NCI-H748 treated with DMSO at 0.1 percent for 48 hours (cell line): ENCODE measurements around the gene VCPKMT.
A peak's percentile ranks its signal among the peaks of the same experiment; 100 is the strongest.

Source experiments
- DNase-seq: peaks from one replicate; lab custom pipeline; 2025; lab: John Stamatoyannopoulos, UW

VCPKMT gene

GRCh38 chr14:50116181-50116956 is at the start of gene VCPKMT:
VCPKMT (minus strand) TSS chr14:50116572; CDS start chr14:50116552, 20 bp downstream.
- peak; percentile 91 for DNase-seq

- no peak for DNase-seq
These were observed 39.7 kb upstream of the VCPKMT start for GRCh38 chr14:50156111-50156510.

GRCh38 chr14:50148799-50149198 is 32.4 kb upstream of the VCPKMT start:
- DNase-seq = no peak

GRCh38 chr14:50139192-50139591 is 22.8 kb upstream of the VCPKMT start:
- DNase-seq = no peak

- DNase-seq = no peak
These were observed 11.4 kb upstream of the VCPKMT start for GRCh38 chr14:50127802-50128201.

GRCh38 chr14:50123062-50123461 is 6.7 kb upstream of the VCPKMT start:
- DNase-seq = no peak

- no peak for DNase-seq
These were observed 5.9 kb upstream of the VCPKMT start for GRCh38 chr14:50122291-50122690.

- DNase-seq = no peak
These were observed 5.1 kb upstream of the VCPKMT start for GRCh38 chr14:50121486-50121885.

GRCh38 chr14:50117456-50117855 is 1.1 kb upstream of the VCPKMT start:
- DNase-seq = no peak

- no peak for DNase-seq
These were observed 594 bp upstream of the VCPKMT start for GRCh38 chr14:50116966-50117365.

- DNase-seq = no peak
These were observed 2.9 kb downstream of the VCPKMT start for GRCh38 chr14:50113381-50114035.

GRCh38 chr14:50110323-50111037 is 5.9 kb downstream of the VCPKMT start:
- DNase-seq = no peak

- DNase-seq = no peak
These were observed 7.0 kb downstream of the VCPKMT start for GRCh38 chr14:50109342-50109741.

- no peak for DNase-seq
These were observed 8.5 kb downstream of the VCPKMT start for GRCh38 chr14:50107850-50108249.

- no peak for DNase-seq
These were observed 10.2 kb downstream of the VCPKMT start for GRCh38 chr14:50106178-50106577.

GRCh38 chr14:50103558-50103957 is 12.8 kb downstream of the VCPKMT start:
- no peak for DNase-seq

GRCh38 chr14:50101417-50101816 is 15.0 kb downstream of the VCPKMT start:
- no peak for DNase-seq

- DNase-seq = no peak
These were observed 15.6 kb downstream of the VCPKMT start for GRCh38 chr14:50100805-50101204.

GRCh38 chr14:50099335-50099734 is 17.0 kb downstream of the VCPKMT start:
- DNase-seq = no peak

GRCh38 chr14:50095895-50096294 is 20.5 kb downstream of the VCPKMT start:
- DNase-seq = no peak

GRCh38 chr14:50094056-50094755 is 22.2 kb downstream of the VCPKMT start:
- no peak for DNase-seq

GRCh38 chr14:50093496-50093895 is 22.9 kb downstream of the VCPKMT start:
- DNase-seq = no peak
